ENCODE results near the gene SLC50A1.

GRCh38 chr1:155123801-155124200 is 11.9 kb upstream of the SLC50A1 start:
- TF ChIP-seq EZH2 (IDR thresholded peaks at IDR 0.05; ENCODE audit: low read length, missing control alignments) (no peak), CTCF (conservative IDR thresholded peaks at IDR 0.05 in 1 of 2, IDR thresholded peaks at IDR 0.05 in 1 of 2; ENCODE audit: low read depth in 1 of 2, low read length in 2 of 2) (no peak)
